Measurements from ENCODE around the gene CIROP.

CIROP gene

DNA sequence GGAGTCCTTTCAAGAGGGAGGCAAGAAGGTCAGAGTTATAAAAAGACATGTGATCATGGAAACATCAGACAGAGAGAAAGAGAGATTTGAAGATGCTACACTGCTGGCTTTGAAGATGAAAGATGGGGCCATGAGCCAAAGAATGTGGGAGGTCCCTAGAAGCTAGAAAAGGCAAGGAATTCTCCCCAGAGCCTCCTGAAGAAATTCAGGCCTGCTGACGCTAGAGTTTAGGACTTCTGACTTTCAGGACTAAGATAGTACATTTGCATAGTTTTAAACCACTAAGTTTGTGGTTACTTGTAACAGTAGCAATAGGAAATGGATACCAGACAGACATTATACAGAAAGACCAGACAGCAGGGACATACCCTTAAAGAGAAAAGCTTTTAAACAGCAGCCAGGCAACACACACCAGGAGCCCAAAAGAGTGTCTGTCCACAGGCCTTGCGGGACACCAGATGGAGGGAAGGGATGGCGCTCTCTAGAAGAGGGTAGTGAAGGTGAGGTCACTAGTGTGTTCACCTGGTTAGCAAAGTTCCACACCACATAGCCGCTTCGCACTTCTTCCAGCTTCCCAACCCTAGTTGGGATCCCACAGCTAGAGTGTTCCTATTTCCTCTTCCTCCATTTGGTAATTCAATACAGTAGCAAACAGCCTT is 43.9 kb upstream of the CIROP start:
- peaks cover 13% of the 10 kb centered on the region for H3K4me1 ChIP-seq (ENCODE audit: insufficient read depth, poor library complexity, severe bottlenecking)
- ATAC-seq (ENCODE audit: low read depth) = no peak
- no peaks in the 10 kb centered on the region for H3K27me3 ChIP-seq (ENCODE audit: insufficient read depth, poor library complexity, severe bottlenecking)

DNA sequence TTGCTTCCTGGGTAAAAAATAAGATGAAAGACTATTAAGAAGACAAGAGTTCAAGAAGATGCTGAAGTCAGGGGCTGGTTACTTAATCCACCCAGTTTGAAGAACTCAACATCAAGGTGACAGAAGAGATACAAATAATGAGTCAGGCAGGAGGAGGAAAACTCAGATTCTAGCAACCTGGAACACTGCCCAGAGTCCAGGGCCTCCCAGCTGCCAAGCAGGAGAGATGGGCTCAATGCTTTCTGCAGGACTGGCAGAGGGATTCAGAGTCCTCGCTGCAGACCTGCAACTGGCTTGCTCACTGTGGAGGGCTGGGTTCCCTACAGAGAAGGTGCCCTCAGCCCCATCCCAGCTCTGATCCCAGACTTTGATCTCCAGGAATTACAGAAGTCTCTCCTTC is 42.9 kb upstream of the CIROP start:
- Histone ChIP-seq H3K36me3 (ENCODE audit: low read depth) (no peaks in the 10 kb centered on the region), H3K4me3 (ENCODE audit: severe bottlenecking) (no peak overlapping the region), H3K27ac (ENCODE audit: poor library complexity, severe bottlenecking) (no peak overlapping the region), H3K9me3 (ENCODE audit: severe bottlenecking) (no peaks in the 10 kb centered on the region), H3K4me1 (ENCODE audit: insufficient read depth, poor library complexity, severe bottlenecking) (peaks cover 11% of the 10 kb centered on the region), H3K27me3 (ENCODE audit: insufficient read depth, poor library complexity, severe bottlenecking) (no peaks in the 10 kb centered on the region)
- TF ChIP-seq, protein P1, sequence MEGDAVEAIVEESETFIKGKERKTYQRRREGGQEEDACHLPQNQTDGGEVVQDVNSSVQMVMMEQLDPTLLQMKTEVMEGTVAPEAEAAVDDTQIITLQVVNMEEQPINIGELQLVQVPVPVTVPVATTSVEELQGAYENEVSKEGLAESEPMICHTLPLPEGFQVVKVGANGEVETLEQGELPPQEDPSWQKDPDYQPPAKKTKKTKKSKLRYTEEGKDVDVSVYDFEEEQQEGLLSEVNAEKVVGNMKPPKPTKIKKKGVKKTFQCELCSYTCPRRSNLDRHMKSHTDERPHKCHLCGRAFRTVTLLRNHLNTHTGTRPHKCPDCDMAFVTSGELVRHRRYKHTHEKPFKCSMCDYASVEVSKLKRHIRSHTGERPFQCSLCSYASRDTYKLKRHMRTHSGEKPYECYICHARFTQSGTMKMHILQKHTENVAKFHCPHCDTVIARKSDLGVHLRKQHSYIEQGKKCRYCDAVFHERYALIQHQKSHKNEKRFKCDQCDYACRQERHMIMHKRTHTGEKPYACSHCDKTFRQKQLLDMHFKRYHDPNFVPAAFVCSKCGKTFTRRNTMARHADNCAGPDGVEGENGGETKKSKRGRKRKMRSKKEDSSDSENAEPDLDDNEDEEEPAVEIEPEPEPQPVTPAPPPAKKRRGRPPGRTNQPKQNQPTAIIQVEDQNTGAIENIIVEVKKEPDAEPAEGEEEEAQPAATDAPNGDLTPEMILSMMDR (IDR thresholded peaks at IDR 0.05; ENCODE audit: poor library complexity, severe bottlenecking) = no peak
- ATAC-seq (ENCODE audit: low read depth) (peak; percentile 51; the same call in 1 of the 3 replicates), DNase-seq (ENCODE audit: low spot score) (no peak)

More for the DNA sequence above, 43.9 kb upstream of the CIROP start:
- Histone ChIP-seq H3K9me3 (ENCODE audit: severe bottlenecking) (no peaks in the 10 kb centered on the region), H3K27ac (ENCODE audit: poor library complexity, severe bottlenecking) (no peak overlapping the region), H3K4me3 (ENCODE audit: severe bottlenecking) (no peak overlapping the region), H3K36me3 (ENCODE audit: low read depth) (no peaks in the 10 kb centered on the region)
- no peak for DNase-seq (ENCODE audit: low spot score)
- TF ChIP-seq, protein P1 (IDR thresholded peaks at IDR 0.05; ENCODE audit: poor library complexity, severe bottlenecking) = no peak

DNA sequence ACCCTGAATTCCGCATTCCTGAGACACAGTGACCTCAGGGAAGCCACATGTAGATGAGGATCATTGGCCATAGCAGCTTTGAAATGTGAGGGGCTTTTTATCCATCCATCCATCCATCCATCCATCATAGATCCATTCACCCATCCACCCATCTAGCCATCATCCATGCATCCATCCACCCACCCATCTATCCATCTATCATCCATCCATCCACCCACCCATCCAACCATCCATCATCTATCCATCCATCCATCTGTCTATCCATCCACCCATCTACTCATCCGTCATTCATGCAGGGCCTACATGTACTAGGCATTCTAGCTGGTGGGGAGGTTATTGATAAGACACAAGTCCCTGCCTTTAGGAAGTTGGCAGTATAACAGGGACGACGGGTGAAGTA is 42.2 kb upstream of the CIROP start:
- H3K4me1 ChIP-seq (ENCODE audit: insufficient read depth, poor library complexity, severe bottlenecking) = peaks cover 14% of the 10 kb centered on the region
- H3K4me3 ChIP-seq (ENCODE audit: severe bottlenecking) = no peak overlapping the region
- H3K27ac ChIP-seq (ENCODE audit: poor library complexity, severe bottlenecking) = no peak overlapping the region
- TF ChIP-seq, protein P1 (IDR thresholded peaks at IDR 0.05; ENCODE audit: poor library complexity, severe bottlenecking) = no peak
- H3K9me3 ChIP-seq (ENCODE audit: severe bottlenecking) = no peaks in the 10 kb centered on the region
- DNase-seq (ENCODE audit: low spot score) (no peak), ATAC-seq (ENCODE audit: low read depth) (no peak)
- H3K27me3 ChIP-seq (ENCODE audit: insufficient read depth, poor library complexity, severe bottlenecking) = no peaks in the 10 kb centered on the region
- no peaks in the 10 kb centered on the region for H3K36me3 ChIP-seq (ENCODE audit: low read depth)

DNA sequence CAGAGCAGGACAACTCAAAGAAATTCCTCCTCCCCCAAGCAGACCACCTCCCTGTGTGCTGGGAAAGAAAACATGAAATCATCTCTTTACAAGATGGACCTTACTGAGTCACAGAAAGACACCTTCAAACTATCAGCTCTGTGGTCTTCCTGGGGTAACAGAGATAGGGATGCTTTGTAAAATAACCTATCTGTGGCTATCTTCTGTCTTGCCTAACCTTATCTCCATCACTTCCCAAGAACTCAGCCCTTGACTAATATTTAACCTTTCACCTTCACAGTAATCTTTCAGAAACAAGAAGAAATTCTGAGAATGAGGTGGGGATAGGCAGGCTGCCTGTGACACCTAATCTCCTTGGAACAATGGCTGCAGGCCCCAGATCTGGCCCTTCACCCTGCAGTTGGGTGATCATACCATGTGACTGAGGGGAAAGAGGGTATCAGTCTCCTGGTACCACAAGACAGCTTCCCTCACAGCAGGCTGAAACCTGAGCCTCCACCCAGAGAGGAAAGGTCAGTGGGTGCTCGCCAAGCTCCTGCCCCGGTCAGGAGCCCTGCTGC is 41.6 kb upstream of the CIROP start:
- no peaks in the 10 kb centered on the region for H3K9me3 ChIP-seq (ENCODE audit: severe bottlenecking)
- TF ChIP-seq, protein P1 (IDR thresholded peaks at IDR 0.05; ENCODE audit: poor library complexity, severe bottlenecking) = no peak
- H3K27ac ChIP-seq (ENCODE audit: poor library complexity, severe bottlenecking) = peak overlapping the region; percentile 23
- DNase-seq (ENCODE audit: low spot score) (no peak), ATAC-seq (ENCODE audit: low read depth) (no peak)
- no peaks in the 10 kb centered on the region for H3K27me3 ChIP-seq (ENCODE audit: insufficient read depth, poor library complexity, severe bottlenecking)
- H3K36me3 ChIP-seq (ENCODE audit: low read depth) = no peaks in the 10 kb centered on the region
- peaks cover 14% of the 10 kb centered on the region for H3K4me1 ChIP-seq (ENCODE audit: insufficient read depth, poor library complexity, severe bottlenecking)
- no peak overlapping the region for H3K4me3 ChIP-seq (ENCODE audit: severe bottlenecking)

DNA sequence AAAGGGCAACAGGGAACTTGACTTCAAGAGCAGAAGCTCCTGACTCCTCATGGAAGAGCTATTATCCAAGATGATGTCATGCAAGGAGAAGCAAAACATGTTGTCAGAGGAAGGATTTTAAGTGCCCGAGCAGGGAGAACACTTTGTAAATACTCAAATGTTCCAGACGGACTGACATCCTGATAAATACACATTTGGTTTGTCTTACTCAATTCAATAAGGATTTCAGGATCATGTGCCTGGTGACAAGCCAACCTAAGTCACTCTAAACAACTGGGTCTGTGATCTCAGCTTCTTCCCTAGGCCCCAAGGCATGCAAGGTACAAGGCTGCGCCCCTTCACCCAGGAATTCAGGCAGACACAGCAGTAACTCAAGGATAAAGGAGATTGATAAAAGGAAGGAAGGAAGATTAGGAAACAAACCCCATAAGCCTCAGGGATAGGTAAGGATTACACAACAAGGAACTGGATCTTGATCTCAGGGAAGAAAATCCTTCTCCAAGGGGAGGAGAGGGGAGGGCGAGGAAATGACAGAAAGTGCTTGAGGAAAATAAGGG is 41.1 kb upstream of the CIROP start:
- ATAC-seq (ENCODE audit: low read depth) (no peak; the same call in 2 of the 3 replicates), DNase-seq (ENCODE audit: low spot score) (no peak)
- no peaks in the 10 kb centered on the region for H3K9me3 ChIP-seq (ENCODE audit: severe bottlenecking)
- peaks cover 14% of the 10 kb centered on the region for H3K4me1 ChIP-seq (ENCODE audit: insufficient read depth, poor library complexity, severe bottlenecking)
- TF ChIP-seq, protein P1 (IDR thresholded peaks at IDR 0.05; ENCODE audit: poor library complexity, severe bottlenecking) = no peak
- no peaks in the 10 kb centered on the region for H3K36me3 ChIP-seq (ENCODE audit: low read depth)
- H3K27ac ChIP-seq (ENCODE audit: poor library complexity, severe bottlenecking) = peak overlapping the region; percentile 23
- H3K4me3 ChIP-seq (ENCODE audit: severe bottlenecking) = no peak overlapping the region
- no peaks in the 10 kb centered on the region for H3K27me3 ChIP-seq (ENCODE audit: insufficient read depth, poor library complexity, severe bottlenecking)
